ENCODE measurements around the gene MXRA8. TPM values are rescaled to one million over a fixed set of nuclear protein-coding genes. Genes with fewer than 3 reads are reported as not detected.
A peak's percentile ranks its signal among the peaks of the same experiment; 100 is the strongest.

MXRA8 gene
- total RNA-seq, 1 donor from 2014 or later: 0.16 TPM

DNA sequence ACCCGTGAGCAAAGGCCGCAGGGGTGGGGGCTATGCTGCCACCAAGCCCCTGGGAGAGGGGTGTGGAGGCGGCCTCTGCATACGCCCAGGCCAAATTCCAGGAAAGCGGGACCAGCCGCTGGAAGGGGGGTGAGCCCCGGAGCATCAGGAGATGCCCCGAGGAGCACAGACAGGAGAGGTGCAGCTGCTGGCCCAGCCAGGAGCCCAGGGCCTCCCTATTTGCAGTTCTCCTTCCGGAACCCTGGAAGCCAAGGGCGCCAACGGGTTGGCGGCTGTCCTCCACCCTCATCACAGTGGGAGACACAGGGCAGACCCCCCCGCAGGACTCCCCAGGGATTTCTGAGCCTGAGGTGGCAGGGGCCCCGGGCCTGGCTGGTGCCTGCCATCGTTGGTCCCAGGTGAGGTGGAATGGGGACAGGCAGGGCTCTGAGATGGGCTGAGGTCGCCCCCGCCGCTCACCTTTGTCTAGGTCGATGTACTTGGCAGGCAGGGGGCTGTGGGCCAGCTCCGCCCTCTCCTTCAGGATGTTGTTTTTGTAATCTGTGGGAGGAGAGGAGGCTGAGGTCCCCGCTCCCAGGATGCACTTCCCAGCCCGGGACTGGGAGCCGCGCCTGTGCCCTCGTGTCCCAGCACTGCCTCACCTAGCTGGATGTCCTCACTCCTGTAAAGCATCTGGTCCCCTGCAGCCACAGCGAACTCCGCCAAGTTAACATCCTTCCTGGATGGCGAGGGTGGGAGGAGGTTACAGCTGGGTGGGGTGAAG is 4.8 kb downstream of the MXRA8 start:
- peaks cover 18% of the 10 kb centered on the region for H3K27me3 Mint-ChIP-seq
- CTCF ChIA-PET: no interaction called here
- H3K9me3 Mint-ChIP-seq: no peaks in the 10 kb centered on the region
- ATAC-seq (ENCODE audit: low read depth) (no peak), DNase-seq (no peak)
- H3K27ac Mint-ChIP-seq: no peak overlapping the region
- intact Hi-C loops (cut with micrococcal nuclease): loop anchor here (5.0 kb wide), 1 partner anchor 89 kb away; no protein-coding TSS in a partner anchor
- peaks cover 17% of the 10 kb centered on the region for H3K4me1 Mint-ChIP-seq
- H3K36me3 Mint-ChIP-seq (ENCODE audit: low read depth): no peaks in the 10 kb centered on the region
- H3K4me3 Mint-ChIP-seq: no peak overlapping the region
- POLR2A ChIA-PET: no interaction called here
- TF ChIP-seq, protein P1, sequence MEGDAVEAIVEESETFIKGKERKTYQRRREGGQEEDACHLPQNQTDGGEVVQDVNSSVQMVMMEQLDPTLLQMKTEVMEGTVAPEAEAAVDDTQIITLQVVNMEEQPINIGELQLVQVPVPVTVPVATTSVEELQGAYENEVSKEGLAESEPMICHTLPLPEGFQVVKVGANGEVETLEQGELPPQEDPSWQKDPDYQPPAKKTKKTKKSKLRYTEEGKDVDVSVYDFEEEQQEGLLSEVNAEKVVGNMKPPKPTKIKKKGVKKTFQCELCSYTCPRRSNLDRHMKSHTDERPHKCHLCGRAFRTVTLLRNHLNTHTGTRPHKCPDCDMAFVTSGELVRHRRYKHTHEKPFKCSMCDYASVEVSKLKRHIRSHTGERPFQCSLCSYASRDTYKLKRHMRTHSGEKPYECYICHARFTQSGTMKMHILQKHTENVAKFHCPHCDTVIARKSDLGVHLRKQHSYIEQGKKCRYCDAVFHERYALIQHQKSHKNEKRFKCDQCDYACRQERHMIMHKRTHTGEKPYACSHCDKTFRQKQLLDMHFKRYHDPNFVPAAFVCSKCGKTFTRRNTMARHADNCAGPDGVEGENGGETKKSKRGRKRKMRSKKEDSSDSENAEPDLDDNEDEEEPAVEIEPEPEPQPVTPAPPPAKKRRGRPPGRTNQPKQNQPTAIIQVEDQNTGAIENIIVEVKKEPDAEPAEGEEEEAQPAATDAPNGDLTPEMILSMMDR (IDR thresholded peaks at IDR 0.05): no peak

GRCh38 chr1:1352786-1353388 is 5.5 kb downstream of the MXRA8 start:
- intact Hi-C loops (cut with micrococcal nuclease): loop anchor here (5.0 kb wide), 1 partner anchor 89 kb away; no protein-coding TSS in a partner anchor
- ChIA-PET CTCF (interaction anchor here (1.3 kb wide), 1 partner anchor 18 kb away, joined by 4 read pairs; no protein-coding TSS in a partner anchor), POLR2A (no interaction called here)
- no peaks in the 10 kb centered on the region for H3K36me3 Mint-ChIP-seq (ENCODE audit: low read depth)
- peaks cover 22% of the 10 kb centered on the region for H3K4me1 Mint-ChIP-seq
- H3K27me3 Mint-ChIP-seq: peaks cover 18% of the 10 kb centered on the region
- ATAC-seq (ENCODE audit: low read depth) (no peak), DNase-seq (no peak)
- H3K4me3 Mint-ChIP-seq: no peak overlapping the region
- no peak overlapping the region for H3K27ac Mint-ChIP-seq
- TF ChIP-seq, protein P1 (IDR thresholded peaks at IDR 0.05): no peak
- no peaks in the 10 kb centered on the region for H3K9me3 Mint-ChIP-seq

GRCh38 chr1:1351511-1352427 is 6.6 kb downstream of the MXRA8 start:
- intact Hi-C loops (cut with micrococcal nuclease): loop anchor here (5.0 kb wide), 1 partner anchor 91 kb away; no protein-coding TSS in a partner anchor
- no peaks in the 10 kb centered on the region for H3K9me3 Mint-ChIP-seq
- TF ChIP-seq, protein P1 (IDR thresholded peaks at IDR 0.05): no peak
- H3K4me3 Mint-ChIP-seq: peak overlapping the region; percentile 59
- ATAC-seq (ENCODE audit: low read depth) (no peak), DNase-seq (no peak)
- no peaks in the 10 kb centered on the region for H3K36me3 Mint-ChIP-seq (ENCODE audit: low read depth)
- CTCF ChIA-PET: interaction anchor here (1.3 kb wide), 1 partner anchor 19 kb away, joined by 4 read pairs; no protein-coding TSS in a partner anchor
- POLR2A ChIA-PET: no interaction called here
- peaks cover 27% of the 10 kb centered on the region for H3K4me1 Mint-ChIP-seq
- H3K27me3 Mint-ChIP-seq: peaks cover 12% of the 10 kb centered on the region
- peak overlapping the region; percentile 43 for H3K27ac Mint-ChIP-seq

DNA sequence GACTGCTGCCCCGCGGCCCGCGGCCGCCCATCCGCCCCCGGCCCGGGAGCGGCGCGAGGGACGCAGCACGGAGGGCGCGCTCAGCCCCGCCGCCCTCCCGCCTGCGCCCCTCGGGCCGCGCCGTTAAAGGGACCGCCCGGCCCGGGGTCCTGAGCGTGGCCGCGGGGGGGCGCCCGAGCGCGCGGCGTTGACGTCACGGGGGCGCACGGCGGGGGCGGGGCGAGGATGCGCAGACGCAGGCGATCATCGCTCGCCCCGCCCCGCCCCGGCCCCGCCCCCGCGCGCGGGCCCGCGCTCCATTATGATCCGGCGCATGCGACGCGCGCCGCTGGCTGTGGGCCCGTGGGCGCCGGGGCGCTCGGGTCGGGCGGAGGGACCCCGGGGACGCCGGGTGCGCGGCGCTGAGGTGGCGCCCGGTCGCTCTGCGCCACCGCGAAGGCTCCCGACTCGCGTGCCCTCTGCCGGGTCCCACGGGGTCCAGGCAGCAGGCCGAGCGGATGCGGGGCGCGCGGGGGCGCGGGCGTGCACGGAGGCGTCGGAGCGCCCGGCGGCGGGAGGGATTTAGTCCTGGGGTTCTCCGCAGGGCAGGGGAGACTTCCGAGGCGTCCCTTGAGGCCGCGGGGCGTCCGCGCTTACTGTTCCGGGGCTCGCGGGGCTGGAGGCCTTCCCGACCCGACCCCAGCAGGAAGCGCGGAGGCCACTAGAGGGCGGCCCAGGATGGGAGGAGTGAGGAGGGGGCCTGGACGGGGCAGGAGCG is 8.9 kb downstream of the MXRA8 start, which contains the start of gene DVL1:
Gene DVL1, minus strand, starts transcription at position 163 of the 757 bp plus-strand sequence. CDS start 353 bp downstream, outside the sequence.
- TF ChIP-seq, protein P1 (IDR thresholded peaks at IDR 0.05): no peak
- POLR2A ChIA-PET: interaction anchor here (1.2 kb wide), 1 partner anchor 317 kb away, joined by 3 read pairs; no protein-coding TSS in a partner anchor
- intact Hi-C loops (cut with micrococcal nuclease): loop anchor here (1.0 to 5.0 kb wide), 4 partner anchors 25 to 93 kb away; partner anchors contain the start of genes AURKAIP1, CPTP, INTS11 and PUSL1
- no peaks in the 10 kb centered on the region for H3K9me3 Mint-ChIP-seq
- CTCF ChIA-PET: no interaction called here
- H3K36me3 Mint-ChIP-seq (ENCODE audit: low read depth): no peaks in the 10 kb centered on the region
- peaks cover 30% of the 10 kb centered on the region for H3K4me1 Mint-ChIP-seq
- peak within 1 kb of the TSS; percentile 77 for H3K4me3 Mint-ChIP-seq
- ATAC-seq (ENCODE audit: low read depth): peak; percentile 84
- peak; percentile 75 for DNase-seq
- no peak within 1 kb of the TSS for H3K27ac Mint-ChIP-seq
- H3K27me3 Mint-ChIP-seq: peaks cover 12% of the 10 kb centered on the region

All from activated B cell treated with CpG ODN at 0.5 μM for 24 hours (primary cell).